HUES6 (cell line): Measurements from ENCODE around the gene RAF1.

Experiments used
- H3K27ac ChIP-seq: 2 replicates; pipeline ENCODE4 v1.7.0; 2013; ENCODE audit warnings: low read depth, mild to moderate bottlenecking, low read length, inconsistent platforms
- H3K27me3 ChIP-seq: 2 replicates; pipeline ENCODE4 v1.6.1; 2013; ENCODE audit warnings: low read length; ENCODE audit not compliant: control insufficient read depth, insufficient read depth
- H3K36me3 ChIP-seq: 2 replicates; pipeline ENCODE4 v1.6.1; 2013; ENCODE audit warnings: low read length; ENCODE audit not compliant: control insufficient read depth, insufficient read depth
- H3K4me1 ChIP-seq: 2 replicates; pipeline ENCODE4 v1.6.1; 2013; ENCODE audit warnings: low read length; ENCODE audit not compliant: control insufficient read depth, insufficient read depth
- H3K4me3 ChIP-seq: 2 replicates; pipeline ENCODE4 v1.5.1; 2013; ENCODE audit warnings: low read depth, low read length
- H3K9ac ChIP-seq: one replicate; pipeline ENCODE4 v1.6.1; 2013; ENCODE audit warnings: mild to moderate bottlenecking, low read length
- H3K9me3 ChIP-seq: 2 replicates; pipeline ENCODE4 v1.6.1; 2013; ENCODE audit warnings: low read depth, low read length; ENCODE audit not compliant: control insufficient read depth, insufficient read depth

Gene RAF1

DNA sequence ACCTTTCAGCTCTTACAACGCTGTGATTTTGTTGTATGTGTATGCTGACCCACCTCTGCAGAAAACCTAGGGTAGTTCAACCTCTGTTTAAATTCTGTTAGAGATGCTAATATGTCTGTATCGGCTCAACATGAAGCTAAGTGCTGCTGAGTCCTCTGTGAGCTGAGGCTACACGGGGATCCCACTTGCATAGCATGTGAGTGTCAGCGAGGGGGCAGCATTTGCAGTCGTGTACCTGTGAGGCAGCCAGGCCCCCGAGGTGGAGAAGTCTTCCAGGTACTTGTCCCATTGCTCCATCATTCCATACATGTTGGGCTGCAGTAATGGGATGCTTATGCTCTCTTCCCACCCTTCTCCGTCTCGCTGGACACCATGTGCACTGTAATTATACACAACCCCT is 122.3 kb downstream of the RAF1 start:
- H3K27ac ChIP-seq: no peak overlapping the region

DNA sequence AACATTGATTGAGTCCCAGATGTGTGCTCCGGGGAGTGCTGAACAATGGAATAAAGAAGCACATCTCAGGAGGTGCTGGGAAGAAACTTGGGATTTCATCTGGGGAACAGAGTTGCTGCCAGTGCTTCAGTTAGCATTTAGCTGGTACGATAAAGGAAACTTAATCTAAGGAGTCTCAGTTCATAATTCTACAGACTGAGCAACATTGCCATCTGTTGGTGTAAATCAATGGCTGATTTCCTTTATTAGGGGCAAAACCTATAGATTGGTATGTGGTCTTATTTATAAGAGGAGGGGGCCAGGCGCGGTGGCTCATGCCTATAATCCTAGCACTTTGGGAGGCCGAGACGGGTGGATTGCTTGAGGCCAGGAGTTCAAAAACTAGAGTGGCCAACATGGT is 127.5 kb downstream of the RAF1 start:
- Histone ChIP-seq H3K27ac (no peak overlapping the region), H3K36me3 (peaks cover 35% of the 10 kb centered on the region), H3K4me3 (no peak overlapping the region), H3K27me3 (no peaks in the 10 kb centered on the region), H3K9ac (no peak overlapping the region), H3K9me3 (no peaks in the 10 kb centered on the region), H3K4me1 (peaks cover 3% of the 10 kb centered on the region; the same call in 1 of the 2 replicates)

More for the DNA sequence above, 122.3 kb downstream of the RAF1 start:
- Histone ChIP-seq H3K9ac (no peak overlapping the region), H3K36me3 (peaks cover 7% of the 10 kb centered on the region), H3K4me3 (no peak overlapping the region), H3K4me1 (peaks cover 9% of the 10 kb centered on the region; the same call in 1 of the 2 replicates), H3K27me3 (no peaks in the 10 kb centered on the region), H3K9me3 (no peaks in the 10 kb centered on the region)
